MM.1S (cell line): Measurements from ENCODE around the gene PLXNA2.

Experiments used
- CTCF ChIP-seq: fragments of 300-600 bp; sonication (generic); IDR thresholded peaks from 2 replicates; pipeline ENCODE4 v1.5.1; 2016; ENCODE audit warnings: antibody characterized with exemption, low read length, mixed read lengths
- EZH2 ChIP-seq: fragments of 300-600 bp; sonication (generic); optimal IDR thresholded peaks from 2 replicates; pipeline ENCODE3; 2017; ENCODE audit warnings: low read depth, mild to moderate bottlenecking, antibody characterized with exemption, low read length, mixed read lengths
- EZH2phosphoT487 ChIP-seq: fragments of 300-600 bp; sonication (generic); IDR thresholded peaks from 2 replicates; pipeline ENCODE4 v1.6.1; 2018; ENCODE audit warnings: antibody characterized with exemption, low read length

- TF ChIP-seq CTCF (no peak), EZH2phosphoT487 (no peak), EZH2 (no peak)
These were observed 204.4 kb downstream of the PLXNA2 start for GRCh38 chr1:208039536-208040332.
